OCI-LY3 (cell line): ENCODE measurements around the gene CREB3.

Source experiments
- EZH2phosphoT487 ChIP-seq: fragments of 200-600 bp; shearing (Covaris generic); IDR thresholded peaks from 2 replicates; pipeline ENCODE4 v1.6.1; 2018; ENCODE audit warnings: antibody characterized with exemption, mixed run types, low read depth
- TF ChIP-seq, protein P1 (sequence below): fragments of 200-600, 300-600 bp; sonication (generic); IDR thresholded peaks from 2 replicates; pipeline ENCODE4 v1.5.1; 2014; ENCODE audit warnings: antibody characterized with exemption, low read length, low read depth

DNA sequence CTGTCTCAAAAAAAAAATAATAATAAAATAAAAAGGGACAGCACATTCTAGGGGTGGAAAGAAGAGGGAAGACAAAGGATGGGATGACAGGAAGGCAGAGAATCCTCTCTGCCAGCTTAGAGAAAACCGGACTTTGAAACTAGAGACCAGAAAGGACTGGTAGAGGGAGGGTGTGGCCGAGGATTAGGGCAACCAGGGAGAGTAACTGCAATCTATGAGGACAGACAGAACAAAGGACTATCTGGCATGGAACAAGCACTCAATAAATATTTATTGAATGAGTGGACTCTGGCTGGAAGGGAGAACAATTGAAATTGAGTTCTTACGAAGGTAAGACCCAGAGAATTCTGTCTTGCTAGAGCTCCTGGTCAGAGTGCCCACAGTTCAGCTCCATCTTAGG lies 14.1 kb downstream of the CREB3 start:
- TF ChIP-seq, protein P1, sequence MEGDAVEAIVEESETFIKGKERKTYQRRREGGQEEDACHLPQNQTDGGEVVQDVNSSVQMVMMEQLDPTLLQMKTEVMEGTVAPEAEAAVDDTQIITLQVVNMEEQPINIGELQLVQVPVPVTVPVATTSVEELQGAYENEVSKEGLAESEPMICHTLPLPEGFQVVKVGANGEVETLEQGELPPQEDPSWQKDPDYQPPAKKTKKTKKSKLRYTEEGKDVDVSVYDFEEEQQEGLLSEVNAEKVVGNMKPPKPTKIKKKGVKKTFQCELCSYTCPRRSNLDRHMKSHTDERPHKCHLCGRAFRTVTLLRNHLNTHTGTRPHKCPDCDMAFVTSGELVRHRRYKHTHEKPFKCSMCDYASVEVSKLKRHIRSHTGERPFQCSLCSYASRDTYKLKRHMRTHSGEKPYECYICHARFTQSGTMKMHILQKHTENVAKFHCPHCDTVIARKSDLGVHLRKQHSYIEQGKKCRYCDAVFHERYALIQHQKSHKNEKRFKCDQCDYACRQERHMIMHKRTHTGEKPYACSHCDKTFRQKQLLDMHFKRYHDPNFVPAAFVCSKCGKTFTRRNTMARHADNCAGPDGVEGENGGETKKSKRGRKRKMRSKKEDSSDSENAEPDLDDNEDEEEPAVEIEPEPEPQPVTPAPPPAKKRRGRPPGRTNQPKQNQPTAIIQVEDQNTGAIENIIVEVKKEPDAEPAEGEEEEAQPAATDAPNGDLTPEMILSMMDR, result no peak
- no peak for TF ChIP-seq EZH2phosphoT487
